Measurements from ENCODE around the gene TOE1. TPM values are rescaled to one million over a fixed set of nuclear protein-coding genes. Genes with fewer than 3 reads are reported as not detected.

TOE1 gene
- total and polyA plus RNA-seq, 4 donors = 6.9 to 10.6 (median 8.3) TPM

Other genes with a start within 250 kb of the TOE1 start
- 1 to 10 TPM; 2.1 to 2.8 TPM for gene ZSWIM5, start 133.6 kb upstream of the TOE1 start, total RNA-seq
- gene ZSWIM5, start 133.6 kb upstream of the TOE1 start, polyA plus RNA-seq = 1 to 10 TPM in 1 of 2 donors, under 1 TPM in 1; 0.25 to 1.4 TPM
- under 1 TPM in 1 of 2 donors, not detected in 1; 0.36 TPM for gene HPDL, start 13.3 kb upstream of the TOE1 start, total RNA-seq
- not detected for gene HPDL, start 13.3 kb upstream of the TOE1 start, polyA plus RNA-seq
- 10 to 100 TPM; 19.8 to 28.8 TPM for gene MUTYH, start 270 bp downstream of the TOE1 start, total RNA-seq
- gene MUTYH, start 270 bp downstream of the TOE1 start, polyA plus RNA-seq = 10 to 100 TPM in 1 of 2 donors, 1 to 10 TPM in 1; 4.9 to 49.8 TPM
- 1 to 10 TPM; 5.2 to 8.1 TPM for gene TESK2, start 151.0 kb downstream of the TOE1 start, total RNA-seq
- gene TESK2, start 151.0 kb downstream of the TOE1 start, polyA plus RNA-seq = 1 to 10 TPM; 3.8 to 4.9 TPM
- gene CCDC163, start 159.9 kb downstream of the TOE1 start, total RNA-seq = 1 to 10 TPM; 1.6 to 2.1 TPM
- gene CCDC163, start 159.9 kb downstream of the TOE1 start, polyA plus RNA-seq = 1 to 10 TPM; 2.9 to 3.0 TPM
- gene MMACHC, start 160.1 kb downstream of the TOE1 start, total RNA-seq = 1 to 10 TPM; 2.1 to 2.9 TPM
- gene MMACHC, start 160.1 kb downstream of the TOE1 start, polyA plus RNA-seq = 1 to 10 TPM in 1 of 2 donors, under 1 TPM in 1; 0.63 to 1.0 TPM
- 100 to 1,000 TPM; 279 to 286 TPM for gene PRDX1, start 181.7 kb downstream of the TOE1 start, total RNA-seq
- gene PRDX1, start 181.7 kb downstream of the TOE1 start, polyA plus RNA-seq = 100 to 1,000 TPM; 429 to 441 TPM
- gene AKR1A1, start 210.7 kb downstream of the TOE1 start, total RNA-seq = 100 to 1,000 TPM; 102 to 116 TPM
- 100 to 1,000 TPM; 140 TPM for gene AKR1A1, start 210.7 kb downstream of the TOE1 start, polyA plus RNA-seq
- gene NASP, start 243.9 kb downstream of the TOE1 start, total RNA-seq = 10 to 100 TPM; 59.1 to 63.3 TPM
- gene NASP, start 243.9 kb downstream of the TOE1 start, polyA plus RNA-seq = 100 to 1,000 TPM in 1 of 2 donors, 10 to 100 TPM in 1; 44.8 to 123 TPM